Measurements from ENCODE around the gene BTRC.

Gene BTRC

DNA sequence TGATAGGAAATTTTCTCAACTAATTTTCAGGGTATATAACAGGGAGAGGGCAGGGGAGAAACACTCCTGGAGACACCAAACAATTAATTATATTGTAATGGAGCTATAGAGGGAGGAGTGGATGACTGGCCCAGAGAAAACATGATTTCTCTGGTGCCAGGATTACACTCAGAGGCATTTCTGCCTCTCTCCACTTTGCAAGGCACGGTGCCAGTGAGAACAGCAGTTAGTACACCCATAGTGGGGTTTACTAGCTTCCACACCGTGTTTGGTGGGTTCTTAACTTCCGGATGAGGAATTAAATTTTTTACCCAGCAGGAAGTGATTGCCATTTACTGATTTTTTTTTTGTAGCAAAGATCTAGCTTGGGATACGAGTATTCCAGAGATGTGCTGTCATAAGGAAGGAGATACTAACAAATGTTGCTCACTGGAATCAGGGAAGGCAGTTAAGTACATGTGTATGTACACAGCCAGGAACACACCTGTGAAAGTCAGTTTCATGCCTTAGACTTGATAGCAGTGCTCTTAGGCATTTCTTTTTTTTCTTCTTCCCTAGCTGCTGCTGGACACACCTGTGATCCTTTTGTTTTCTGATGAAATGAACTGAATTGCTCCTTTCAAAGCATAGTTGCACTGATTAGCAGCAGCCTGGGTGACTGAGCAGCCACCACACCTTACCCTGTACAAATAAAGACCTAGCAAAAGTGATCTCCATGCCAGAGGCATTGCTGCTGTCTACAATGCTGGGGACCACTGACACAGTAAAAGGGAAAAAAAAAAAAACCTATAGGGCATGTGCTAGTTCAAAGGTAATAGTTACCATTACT lies 176.0 kb downstream of the BTRC start:
- Histone ChIP-seq H3K9ac (ENCODE audit: low read depth, low read length) (no peak overlapping the region), H3K4me1 (ENCODE audit: control insufficient read depth, insufficient read depth, low read length) (peaks cover 3% of the 10 kb centered on the region), H3K9me3 (ENCODE audit: control insufficient read depth, insufficient read depth, low read length) (no peaks in the 10 kb centered on the region), H3K27me3 (ENCODE audit: control insufficient read depth, insufficient read depth, low read length) (no peaks in the 10 kb centered on the region), H3K36me3 (ENCODE audit: control insufficient read depth, insufficient read depth, low read length) (no peaks in the 10 kb centered on the region), H3K4me3 (ENCODE audit: low read depth, low read length) (no peak overlapping the region)

DNA sequence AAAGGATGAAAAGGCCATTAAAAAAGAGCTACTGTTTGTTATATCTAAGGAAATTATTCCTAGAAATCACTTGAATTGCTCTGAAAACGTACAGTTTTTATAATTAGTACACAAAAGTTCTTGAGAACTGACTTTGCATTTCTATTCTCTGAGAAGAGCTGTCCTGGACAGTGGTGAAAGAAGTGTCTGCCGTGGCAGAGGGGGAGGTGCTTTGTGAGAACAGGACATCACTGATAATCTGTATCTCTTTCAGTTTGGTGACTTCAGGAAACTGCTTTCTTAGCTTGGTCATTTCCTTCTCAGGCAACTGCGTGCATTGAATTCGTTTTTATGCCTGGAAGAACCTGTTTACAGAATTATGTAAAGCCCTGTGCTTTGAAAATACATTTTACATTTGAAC lies 182.0 kb downstream of the BTRC start:
- Histone ChIP-seq H3K9ac (ENCODE audit: low read depth, low read length) (no peak overlapping the region), H3K9me3 (ENCODE audit: control insufficient read depth, insufficient read depth, low read length) (no peaks in the 10 kb centered on the region), H3K36me3 (ENCODE audit: control insufficient read depth, insufficient read depth, low read length) (no peaks in the 10 kb centered on the region), H3K4me3 (ENCODE audit: low read depth, low read length) (no peak overlapping the region), H3K27me3 (ENCODE audit: control insufficient read depth, insufficient read depth, low read length) (no peaks in the 10 kb centered on the region), H3K4me1 (ENCODE audit: control insufficient read depth, insufficient read depth, low read length) (no peaks in the 10 kb centered on the region)

DNA sequence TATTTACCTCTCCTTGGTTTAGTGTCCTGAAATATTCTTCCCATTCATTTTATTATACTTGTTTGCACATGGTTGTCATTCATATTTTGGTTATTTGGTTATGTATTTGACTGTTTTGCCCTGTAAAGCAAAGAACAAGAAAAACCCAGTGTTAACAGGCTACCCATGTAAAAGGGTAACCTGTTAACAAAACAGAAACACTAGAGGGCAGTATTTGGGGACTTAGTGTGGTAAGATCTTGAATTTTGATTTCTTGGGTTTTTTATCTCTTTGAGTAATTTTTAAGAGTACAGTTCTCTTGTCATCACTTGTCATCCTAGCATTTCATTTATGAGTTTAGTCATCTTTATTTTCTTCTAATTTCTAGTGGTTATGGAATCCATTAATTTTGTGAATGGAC lies 182.8 kb downstream of the BTRC start:
- Histone ChIP-seq H3K9me3 (ENCODE audit: control insufficient read depth, insufficient read depth, low read length) (no peaks in the 10 kb centered on the region), H3K4me1 (ENCODE audit: control insufficient read depth, insufficient read depth, low read length) (no peaks in the 10 kb centered on the region), H3K4me3 (ENCODE audit: low read depth, low read length) (no peak overlapping the region), H3K36me3 (ENCODE audit: control insufficient read depth, insufficient read depth, low read length) (no peaks in the 10 kb centered on the region), H3K9ac (ENCODE audit: low read depth, low read length) (no peak overlapping the region), H3K27me3 (ENCODE audit: control insufficient read depth, insufficient read depth, low read length) (no peaks in the 10 kb centered on the region)

DNA sequence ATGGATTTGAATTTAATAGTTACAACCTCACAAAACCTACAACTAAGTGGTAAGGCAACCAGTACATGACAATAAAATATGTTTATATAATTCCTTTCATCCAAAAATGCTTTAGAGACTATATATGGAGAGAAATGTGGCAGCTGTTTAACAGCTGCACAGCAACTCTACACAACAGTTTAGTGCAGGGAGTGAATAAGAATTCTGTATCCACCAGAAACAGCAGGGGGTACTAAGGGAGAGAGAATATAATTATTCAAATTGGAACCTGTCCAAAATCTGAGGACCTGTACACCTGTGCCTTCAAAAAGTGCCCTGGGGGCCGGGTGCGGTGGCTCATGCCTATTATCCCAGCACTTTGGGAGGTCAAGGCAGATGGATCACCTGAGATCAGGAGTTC lies 184.5 kb downstream of the BTRC start:
- H3K9me3 ChIP-seq (ENCODE audit: control insufficient read depth, insufficient read depth, low read length): no peaks in the 10 kb centered on the region
- no peaks in the 10 kb centered on the region for H3K36me3 ChIP-seq (ENCODE audit: control insufficient read depth, insufficient read depth, low read length)
- no peak overlapping the region for H3K4me3 ChIP-seq (ENCODE audit: low read depth, low read length)
- no peak overlapping the region for H3K9ac ChIP-seq (ENCODE audit: low read depth, low read length)
- no peaks in the 10 kb centered on the region for H3K4me1 ChIP-seq (ENCODE audit: control insufficient read depth, insufficient read depth, low read length)
- H3K27me3 ChIP-seq (ENCODE audit: control insufficient read depth, insufficient read depth, low read length): no peaks in the 10 kb centered on the region

DNA sequence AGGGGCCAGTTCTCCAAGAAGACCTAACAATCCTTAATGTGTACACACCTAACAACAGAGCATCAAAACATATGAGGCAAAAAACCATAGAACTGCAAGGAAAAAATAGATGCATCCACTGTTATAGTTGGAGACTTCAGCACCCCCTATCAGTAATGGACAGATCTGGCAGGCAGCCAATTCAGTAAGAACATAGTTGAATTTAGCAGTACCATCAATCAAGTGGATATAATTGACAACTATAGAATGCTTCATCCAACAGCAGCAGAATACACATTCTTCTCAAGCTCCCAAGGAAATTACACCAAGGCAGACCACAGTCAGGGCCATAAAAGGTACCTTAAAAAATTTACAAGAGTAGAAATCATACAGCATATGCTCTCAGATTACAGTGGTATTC lies 191.9 kb downstream of the BTRC start:
- H3K27me3 ChIP-seq (ENCODE audit: control insufficient read depth, insufficient read depth, low read length): no peaks in the 10 kb centered on the region
- no peaks in the 10 kb centered on the region for H3K9me3 ChIP-seq (ENCODE audit: control insufficient read depth, insufficient read depth, low read length)
- no peak overlapping the region for H3K4me3 ChIP-seq (ENCODE audit: low read depth, low read length)
- no peak overlapping the region for H3K9ac ChIP-seq (ENCODE audit: low read depth, low read length)
- H3K36me3 ChIP-seq (ENCODE audit: control insufficient read depth, insufficient read depth, low read length): no peaks in the 10 kb centered on the region
- H3K4me1 ChIP-seq (ENCODE audit: control insufficient read depth, insufficient read depth, low read length): no peaks in the 10 kb centered on the region

DNA sequence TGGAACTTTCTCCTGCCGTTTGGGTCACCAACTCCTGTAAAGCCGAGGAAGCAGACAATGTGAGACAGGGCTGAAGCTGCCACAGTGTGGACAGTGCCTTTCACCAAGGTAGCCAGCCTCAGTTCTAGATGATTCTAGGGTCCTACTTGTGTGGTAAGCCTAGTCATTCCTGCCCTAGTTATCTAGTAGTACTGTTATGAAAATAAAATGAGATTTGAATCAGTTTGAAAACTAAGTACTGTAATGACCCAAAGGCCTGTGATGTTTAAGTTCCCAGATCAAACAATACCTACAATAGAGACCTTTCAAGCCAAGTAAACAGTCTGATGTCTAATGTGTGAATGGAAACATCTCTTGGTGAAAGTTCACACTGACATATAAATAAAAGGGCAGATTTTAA lies 197.0 kb downstream of the BTRC start:
- Histone ChIP-seq H3K4me3 (ENCODE audit: low read depth, low read length) (no peak overlapping the region), H3K36me3 (ENCODE audit: control insufficient read depth, insufficient read depth, low read length) (peaks cover 2% of the 10 kb centered on the region), H3K9me3 (ENCODE audit: control insufficient read depth, insufficient read depth, low read length) (no peaks in the 10 kb centered on the region), H3K4me1 (ENCODE audit: control insufficient read depth, insufficient read depth, low read length) (no peaks in the 10 kb centered on the region), H3K9ac (ENCODE audit: low read depth, low read length) (no peak overlapping the region), H3K27me3 (ENCODE audit: control insufficient read depth, insufficient read depth, low read length) (no peaks in the 10 kb centered on the region)

DNA sequence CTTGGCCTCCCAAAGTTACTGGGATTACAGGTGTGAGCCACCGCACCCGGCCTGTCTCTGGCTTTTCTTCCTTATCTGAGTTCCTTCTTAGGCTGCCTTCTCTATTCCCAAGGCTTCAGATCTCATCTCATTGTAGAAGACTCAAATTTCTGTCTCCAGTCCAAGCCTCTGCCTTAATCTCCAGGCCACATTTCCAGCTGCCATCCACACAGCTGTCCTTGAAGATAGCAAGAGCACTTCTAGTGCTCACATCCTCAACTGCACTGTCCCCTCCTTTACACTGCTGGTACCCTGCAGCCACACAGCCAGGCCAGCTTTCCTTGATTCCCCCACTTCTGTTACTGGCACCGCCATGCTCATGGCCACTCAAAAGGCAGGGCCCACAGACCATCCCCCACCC lies 198.5 kb downstream of the BTRC start:
- H3K4me3 ChIP-seq (ENCODE audit: low read depth, low read length): no peak overlapping the region
- H3K4me1 ChIP-seq (ENCODE audit: control insufficient read depth, insufficient read depth, low read length): no peaks in the 10 kb centered on the region

DNA sequence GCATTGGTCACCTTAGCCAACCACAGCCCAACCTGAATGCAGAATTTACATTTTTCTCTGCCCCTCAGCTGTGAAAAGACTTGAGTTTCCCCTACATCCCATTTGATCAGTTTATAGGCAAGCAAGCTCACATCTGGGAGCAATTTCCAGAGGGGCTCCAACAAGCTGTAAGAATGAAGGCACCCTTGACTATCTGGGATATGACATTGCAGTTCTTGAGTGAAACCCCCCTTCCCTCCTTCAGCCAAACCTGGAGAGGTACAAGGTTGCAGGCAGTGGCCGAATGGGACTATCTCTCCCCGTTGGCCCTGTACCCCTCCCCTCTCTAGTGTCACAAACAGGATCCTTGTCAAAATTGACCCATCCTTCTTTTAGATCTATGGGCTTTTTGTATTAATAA lies 203.6 kb downstream of the BTRC start:
- no peaks in the 10 kb centered on the region for H3K27me3 ChIP-seq (ENCODE audit: control insufficient read depth, insufficient read depth, low read length)
- peaks cover 2% of the 10 kb centered on the region for H3K36me3 ChIP-seq (ENCODE audit: control insufficient read depth, insufficient read depth, low read length)
- H3K4me3 ChIP-seq (ENCODE audit: low read depth, low read length): no peak overlapping the region
- no peak overlapping the region for H3K9ac ChIP-seq (ENCODE audit: low read depth, low read length)
- H3K4me1 ChIP-seq (ENCODE audit: control insufficient read depth, insufficient read depth, low read length): no peaks in the 10 kb centered on the region
- no peaks in the 10 kb centered on the region for H3K9me3 ChIP-seq (ENCODE audit: control insufficient read depth, insufficient read depth, low read length)

More for the DNA sequence above, 198.5 kb downstream of the BTRC start:
- Histone ChIP-seq H3K9ac (ENCODE audit: low read depth, low read length) (no peak overlapping the region), H3K27me3 (ENCODE audit: control insufficient read depth, insufficient read depth, low read length) (no peaks in the 10 kb centered on the region), H3K9me3 (ENCODE audit: control insufficient read depth, insufficient read depth, low read length) (no peaks in the 10 kb centered on the region), H3K36me3 (ENCODE audit: control insufficient read depth, insufficient read depth, low read length) (peaks cover 2% of the 10 kb centered on the region)

DNA sequence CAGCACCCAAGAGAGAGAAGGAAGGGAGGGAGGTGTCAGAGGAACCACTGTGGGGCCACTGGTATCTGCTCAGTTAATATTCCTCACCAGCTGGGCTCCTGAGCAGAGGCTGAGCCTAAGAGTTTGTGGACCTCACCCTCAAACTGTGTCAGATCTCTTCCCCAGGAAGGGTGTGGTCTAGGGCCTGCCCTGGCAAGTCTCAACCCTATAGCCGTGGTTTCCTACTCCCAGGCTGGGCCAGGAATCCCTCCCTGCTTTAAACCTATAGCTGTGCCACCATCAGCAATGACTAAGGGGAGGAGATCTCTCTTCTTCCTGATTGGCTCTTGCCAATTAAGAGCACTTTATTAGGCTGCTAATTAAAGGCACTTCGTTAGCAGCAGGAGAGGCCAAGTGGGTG lies 204.2 kb downstream of the BTRC start:
- H3K9ac ChIP-seq (ENCODE audit: low read depth, low read length): no peak overlapping the region
- H3K4me3 ChIP-seq (ENCODE audit: low read depth, low read length): no peak overlapping the region
- H3K36me3 ChIP-seq (ENCODE audit: control insufficient read depth, insufficient read depth, low read length): peaks cover under 1% of the 10 kb centered on the region
- no peaks in the 10 kb centered on the region for H3K4me1 ChIP-seq (ENCODE audit: control insufficient read depth, insufficient read depth, low read length)
- H3K27me3 ChIP-seq (ENCODE audit: control insufficient read depth, insufficient read depth, low read length): no peaks in the 10 kb centered on the region
- H3K9me3 ChIP-seq (ENCODE audit: control insufficient read depth, insufficient read depth, low read length): no peaks in the 10 kb centered on the region

DNA sequence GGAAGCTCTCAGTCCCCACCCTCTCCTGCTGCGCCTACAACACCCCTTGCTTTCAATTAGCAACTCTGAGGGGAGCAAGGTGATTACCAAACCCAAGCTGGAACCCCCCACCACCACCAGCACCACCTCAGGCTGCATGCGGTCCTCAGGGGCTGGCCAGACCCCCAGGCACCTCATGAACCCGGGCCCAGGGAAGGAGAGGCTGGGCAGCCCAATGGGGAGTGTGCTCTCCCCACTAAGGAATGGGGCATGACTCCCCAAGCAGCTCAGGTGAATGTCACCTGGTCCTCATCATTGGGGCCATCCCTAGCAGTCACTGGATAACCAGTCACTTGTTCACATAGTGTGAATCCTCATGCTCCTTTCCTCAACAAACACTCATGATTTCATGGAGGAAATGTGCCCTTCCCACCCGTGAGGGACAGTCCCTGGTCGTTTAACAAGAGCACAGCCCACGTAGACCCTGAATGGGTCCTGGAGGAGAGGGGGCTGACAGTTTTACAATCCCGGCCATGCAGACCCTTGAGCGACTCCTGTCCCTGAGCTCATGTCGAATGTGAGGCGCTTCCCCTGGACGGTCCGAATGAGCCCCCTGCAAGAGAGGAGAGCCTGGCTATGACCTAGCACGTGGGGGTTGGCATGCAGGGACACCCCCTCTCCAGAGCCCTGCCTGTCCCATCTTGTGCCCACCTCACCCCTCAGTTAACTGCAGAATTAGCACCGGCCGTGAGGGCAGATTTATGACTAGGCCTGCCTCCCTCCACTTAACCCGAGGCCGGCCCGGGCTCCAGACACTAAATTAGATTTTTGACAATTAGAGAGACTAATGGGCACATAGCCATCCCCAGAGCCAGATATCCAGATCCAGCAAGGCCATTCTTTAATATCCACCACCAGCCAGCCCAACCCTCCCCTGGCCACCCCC lies 205.0 kb downstream of the BTRC start:
- H3K9me3 ChIP-seq (ENCODE audit: control insufficient read depth, insufficient read depth, low read length): no peaks in the 10 kb centered on the region
- no peaks in the 10 kb centered on the region for H3K36me3 ChIP-seq (ENCODE audit: control insufficient read depth, insufficient read depth, low read length)
- no peaks in the 10 kb centered on the region for H3K27me3 ChIP-seq (ENCODE audit: control insufficient read depth, insufficient read depth, low read length)
- no peak overlapping the region for H3K9ac ChIP-seq (ENCODE audit: low read depth, low read length)
- no peaks in the 10 kb centered on the region for H3K4me1 ChIP-seq (ENCODE audit: control insufficient read depth, insufficient read depth, low read length)
- no peak overlapping the region for H3K4me3 ChIP-seq (ENCODE audit: low read depth, low read length)

DNA sequence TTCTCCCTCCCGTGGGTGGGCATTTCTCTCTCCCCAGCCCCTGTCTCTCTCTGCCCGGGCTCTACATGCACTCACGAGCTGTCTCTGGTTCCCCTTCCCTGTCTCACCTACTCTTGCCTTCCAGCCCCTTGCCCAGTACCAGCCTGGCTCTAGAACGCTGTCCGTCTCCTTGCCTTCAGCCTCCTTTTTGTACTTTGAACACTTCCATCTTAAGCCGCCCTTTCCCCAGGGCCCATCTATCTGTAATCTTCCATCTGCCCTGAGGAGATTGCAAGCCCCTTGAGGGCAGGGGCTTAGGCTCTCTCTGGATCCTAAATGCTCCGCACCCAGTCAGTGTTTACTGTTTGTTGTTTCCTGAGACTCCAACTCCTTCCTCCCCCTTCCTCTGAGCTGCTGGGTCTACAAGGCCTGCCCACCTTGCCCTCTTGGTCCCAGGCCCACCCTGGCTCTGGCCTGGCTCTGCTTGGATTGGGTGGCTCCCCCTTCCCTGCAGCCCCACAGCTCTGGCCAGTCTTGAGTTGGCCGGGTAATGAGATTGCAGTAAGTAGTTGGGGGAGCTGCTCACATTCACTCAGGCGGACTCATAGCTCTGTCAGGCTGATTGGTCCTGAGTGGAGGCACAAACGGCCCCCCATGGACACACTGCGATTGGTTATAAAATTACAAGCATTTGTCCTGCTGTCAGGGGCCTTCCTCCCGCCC lies 205.8 kb downstream of the BTRC start:
- Histone ChIP-seq H3K9ac (ENCODE audit: low read depth, low read length) (no peak overlapping the region), H3K4me1 (ENCODE audit: control insufficient read depth, insufficient read depth, low read length) (no peaks in the 10 kb centered on the region), H3K9me3 (ENCODE audit: control insufficient read depth, insufficient read depth, low read length) (no peaks in the 10 kb centered on the region), H3K27me3 (ENCODE audit: control insufficient read depth, insufficient read depth, low read length) (no peaks in the 10 kb centered on the region), H3K4me3 (ENCODE audit: low read depth, low read length) (no peak overlapping the region), H3K36me3 (ENCODE audit: control insufficient read depth, insufficient read depth, low read length) (no peaks in the 10 kb centered on the region)

All from iPS-15b (cell line).